GM10266 (cell line): ENCODE measurements around the gene PIK3R1.

Experiments used
- DNase-seq: peaks from one replicate; pipeline ENCODE4 v3.0.0; 2012; ENCODE audit errors: extremely low spot score
- CTCF ChIP-seq: IDR thresholded peaks from 2 replicates; pipeline ENCODE4 v1.5.1; 2012; ENCODE audit warnings: mild to moderate bottlenecking, low read depth; ENCODE audit not compliant: control insufficient read depth, insufficient read depth; ENCODE audit errors: missing control alignments

The PIK3R1 gene

GRCh38 chr5:68259700-68260099 lies 44.1 kb downstream of the PIK3R1 start:
- TF ChIP-seq CTCF = no peak

GRCh38 chr5:68260467-68260866 lies 44.9 kb downstream of the PIK3R1 start:
- no peak for TF ChIP-seq CTCF
- no peak for DNase-seq

More at GRCh38 chr5:68259700-68260099, 44.1 kb downstream of the PIK3R1 start:
- no peak for DNase-seq

GRCh38 chr5:68261169-68261568 lies 45.6 kb downstream of the PIK3R1 start:
- no peak for DNase-seq
- no peak for TF ChIP-seq CTCF

- peak; percentile 22 for TF ChIP-seq CTCF
- DNase-seq = no peak
Observed at GRCh38 chr5:68261569-68262065, 46.1 kb downstream of the PIK3R1 start.

GRCh38 chr5:68264024-68264956 lies 48.7 kb downstream of the PIK3R1 start:
- no peak for TF ChIP-seq CTCF
- DNase-seq = no peak

GRCh38 chr5:68265347-68265746 lies 49.8 kb downstream of the PIK3R1 start:
- no peak for TF ChIP-seq CTCF
- DNase-seq = no peak

- no peak for TF ChIP-seq CTCF
- DNase-seq = no peak
Observed at GRCh38 chr5:68265822-68266395, 50.4 kb downstream of the PIK3R1 start.
